Activated T-helper 1 cell treated with anti-CD3 and anti-CD28 coated beads, Interleukin-2, amount 50 U/mL, for 16 hours (primary cell): Measurements from ENCODE around the gene USP34.

Experiments used
- DNase-seq, 2 donors: peaks; one replicate each; pipeline ENCODE4 v3.0.0-alpha.2; 2020; ENCODE audit warnings: low read depth in 1 of 2, low spot score in 1 of 2

The USP34 gene

GRCh38 chr2:61377046-61377445 is 93.8 kb downstream of the USP34 start:
- no peak for DNase-seq

- DNase-seq = no peak
Observed at GRCh38 chr2:61376211-61376610, 94.7 kb downstream of the USP34 start.

- DNase-seq = no peak
Observed at GRCh38 chr2:61371027-61371426, 99.9 kb downstream of the USP34 start.

- DNase-seq = no peak
Observed at GRCh38 chr2:61368687-61369665, 101.9 kb downstream of the USP34 start.

- no peak for DNase-seq
Observed at GRCh38 chr2:61367177-61367576, 103.7 kb downstream of the USP34 start.

- no peak for DNase-seq
Observed at GRCh38 chr2:61363580-61363979, 107.3 kb downstream of the USP34 start.

GRCh38 chr2:61362873-61363272 is 108.0 kb downstream of the USP34 start:
- no peak for DNase-seq

GRCh38 chr2:61361068-61361467 is 109.8 kb downstream of the USP34 start:
- no peak for DNase-seq

GRCh38 chr2:61359058-61359457 is 111.8 kb downstream of the USP34 start:
- DNase-seq = no peak

GRCh38 chr2:61357681-61358080 is 113.2 kb downstream of the USP34 start:
- no peak for DNase-seq

GRCh38 chr2:61356958-61357350 is 113.9 kb downstream of the USP34 start:
- DNase-seq = no peak

- no peak for DNase-seq
Observed at GRCh38 chr2:61356261-61356957, 114.5 kb downstream of the USP34 start.

- DNase-seq = no peak
Observed at GRCh38 chr2:61354543-61355197, 116.2 kb downstream of the USP34 start.

GRCh38 chr2:61353909-61354308 is 117.0 kb downstream of the USP34 start:
- DNase-seq = no peak

GRCh38 chr2:61350777-61351176 is 120.1 kb downstream of the USP34 start:
- no peak for DNase-seq

- DNase-seq = no peak
Observed at GRCh38 chr2:61343141-61343540, 127.7 kb downstream of the USP34 start.

GRCh38 chr2:61340242-61340641 is 130.6 kb downstream of the USP34 start:
- no peak for DNase-seq

- DNase-seq = no peak
Observed at GRCh38 chr2:61338447-61338846, 132.4 kb downstream of the USP34 start.

- DNase-seq = no peak
Observed at GRCh38 chr2:61335187-61335586, 135.7 kb downstream of the USP34 start.

GRCh38 chr2:61334466-61334865 is 136.4 kb downstream of the USP34 start:
- no peak for DNase-seq

- DNase-seq = no peak
Observed at GRCh38 chr2:61328707-61329251, 142.1 kb downstream of the USP34 start.
